ENCODE results near the gene ARMH1. TPM values are rescaled to one million over a fixed set of nuclear protein-coding genes. Genes with fewer than 3 reads are reported as not detected.

Gene ARMH1
- total RNA-seq, 3 donors from 2014 or later: 1.7 to 4.1 (median 2.3) TPM

GRCh38 chr1:44652445-44653106 lies 21.9 kb upstream of the ARMH1 start:
- intact Hi-C loops (cut with DNase I, micrococcal nuclease): loop anchor here in 1 of 2 donors (2.0 kb wide), 1 partner anchor 42 kb away; no protein-coding TSS in a partner anchor
- Histone ChIP-seq H3K4me3 (no peak overlapping the region), H3K36me3 (ENCODE audit: low read depth) (no peaks in the 10 kb centered on the region), H3K4me1 (ENCODE audit: low read depth) (no peaks in the 10 kb centered on the region), H3K9me3 (no peaks in the 10 kb centered on the region)
- TF ChIP-seq CTCF (IDR thresholded peaks at IDR 0.05): peak; percentile 91
- peak; percentile 90 for ATAC-seq
- DNase-seq: peak; percentile 77 to 87 (median 87)

- Histone ChIP-seq H3K4me3 (no peak overlapping the region), H3K4me1 (ENCODE audit: low read depth) (no peaks in the 10 kb centered on the region), H3K36me3 (ENCODE audit: low read depth) (no peaks in the 10 kb centered on the region), H3K9me3 (no peaks in the 10 kb centered on the region)
- no peak for DNase-seq
- no peak for ATAC-seq
- TF ChIP-seq CTCF (IDR thresholded peaks at IDR 0.05): no peak
- intact Hi-C loops (cut with DNase I, micrococcal nuclease): loop anchor here in 1 of 2 donors (2.0 kb wide), 1 partner anchor 43 kb away; no protein-coding TSS in a partner anchor
These were observed 21.2 kb upstream of the ARMH1 start for GRCh38 chr1:44653107-44653964.

- ATAC-seq (no peak), DNase-seq (no peak)
- Histone ChIP-seq H3K4me1 (ENCODE audit: low read depth) (no peaks in the 10 kb centered on the region), H3K9me3 (no peaks in the 10 kb centered on the region), H3K36me3 (ENCODE audit: low read depth) (no peaks in the 10 kb centered on the region), H3K4me3 (no peak overlapping the region)
- intact Hi-C loops (cut with DNase I, micrococcal nuclease): no loop called here
- no peak for TF ChIP-seq CTCF (IDR thresholded peaks at IDR 0.05)
These were observed 19.8 kb upstream of the ARMH1 start for GRCh38 chr1:44654621-44655187.

- Histone ChIP-seq H3K4me3 (no peak overlapping the region), H3K9me3 (no peaks in the 10 kb centered on the region), H3K36me3 (ENCODE audit: low read depth) (no peaks in the 10 kb centered on the region), H3K4me1 (ENCODE audit: low read depth) (no peaks in the 10 kb centered on the region)
- peak; percentile 25 for ATAC-seq
- DNase-seq: no peak
- intact Hi-C loops (cut with DNase I, micrococcal nuclease): no loop called here
- peak; percentile 39 for TF ChIP-seq CTCF (IDR thresholded peaks at IDR 0.05)
These were observed 18.9 kb upstream of the ARMH1 start for GRCh38 chr1:44655609-44656008.

GRCh38 chr1:44659566-44659965 lies 14.9 kb upstream of the ARMH1 start:
- Histone ChIP-seq H3K9me3 (no peaks in the 10 kb centered on the region), H3K4me1 (ENCODE audit: low read depth) (peaks cover 9% of the 10 kb centered on the region), H3K36me3 (ENCODE audit: low read depth) (no peaks in the 10 kb centered on the region), H3K4me3 (no peak overlapping the region)
- intact Hi-C loops (cut with DNase I, micrococcal nuclease): no loop called here
- no peak for ATAC-seq
- TF ChIP-seq CTCF (IDR thresholded peaks at IDR 0.05): no peak
- DNase-seq: no peak

Data from mucosa of descending colon (tissue), 3 donors.